GM12891 (cell line): ENCODE results near the gene MBD1.
"Not testable (repeated sequence)": the region's sequence is repeated elsewhere in the genome, so short reads cannot be mapped to it uniquely, and the experiment has no call there.

Experiments
- DNase-seq: peaks from one replicate; pipeline ENCODE4 v3.0.0; 2011; ENCODE audit warnings: low spot score; ENCODE audit not compliant: insufficient read length
- FAIRE-seq: peaks from 2 replicates; lab custom pipeline; 2011; peaks lifted over from hg19 to GRCh38; lab: Jason Lieb, UNC
- PAX5 ChIP-seq: IDR thresholded peaks from 2 replicates; pipeline ENCODE4 v1.6.1; 2011; ENCODE audit warnings: low read length, moderate library complexity, mild to moderate bottlenecking; ENCODE audit not compliant: insufficient read depth, severe bottlenecking
- POLR2A ChIP-seq: IDR thresholded peaks from 2 replicates; pipeline ENCODE4 v1.6.1; 2011; ENCODE audit warnings: low read depth, low read length, control low read depth
- POLR2AphosphoS5 ChIP-seq: IDR thresholded peaks from 2 replicates; pipeline ENCODE4 v1.6.1; 2011; ENCODE audit warnings: low read depth, low read length, control low read depth
- POU2F2 ChIP-seq: IDR thresholded peaks from 2 replicates; pipeline ENCODE4 v1.6.1; 2011; ENCODE audit warnings: low read depth, mild to moderate bottlenecking, control low read depth, low read length, moderate library complexity
- SPI1 ChIP-seq: IDR thresholded peaks from 2 replicates; pipeline ENCODE4 v1.6.1; 2011; ENCODE audit warnings: low read depth, low read length, control low read depth
- TAF1 ChIP-seq: IDR thresholded peaks from 2 replicates; pipeline ENCODE4 v1.6.1; 2011; ENCODE audit warnings: low read depth, low read length, control low read depth

The MBD1 gene

DNA sequence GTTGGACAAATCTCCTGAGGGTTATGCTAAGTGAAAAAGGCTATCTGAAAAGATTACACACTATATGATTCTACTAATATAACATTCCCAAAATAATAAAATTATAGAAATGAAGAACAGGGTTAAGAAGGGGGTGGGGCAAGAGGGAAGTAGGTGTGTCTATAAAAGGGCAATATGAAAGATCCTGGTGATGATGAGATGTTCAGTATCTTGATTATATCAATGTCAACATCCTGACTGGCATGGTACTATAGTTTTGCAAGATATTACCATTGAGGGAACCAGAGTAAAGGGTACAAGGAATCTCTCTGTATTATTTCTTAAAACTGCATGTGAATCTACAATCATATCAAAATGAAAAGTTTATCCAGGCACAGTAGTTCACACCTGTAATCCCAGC lies 31.7 kb downstream of the MBD1 start:
- TF ChIP-seq TAF1 (no peak), SPI1 (no peak), POLR2AphosphoS5 (no peak), POU2F2 (no peak), PAX5 (no peak), POLR2A (no peak)

DNA sequence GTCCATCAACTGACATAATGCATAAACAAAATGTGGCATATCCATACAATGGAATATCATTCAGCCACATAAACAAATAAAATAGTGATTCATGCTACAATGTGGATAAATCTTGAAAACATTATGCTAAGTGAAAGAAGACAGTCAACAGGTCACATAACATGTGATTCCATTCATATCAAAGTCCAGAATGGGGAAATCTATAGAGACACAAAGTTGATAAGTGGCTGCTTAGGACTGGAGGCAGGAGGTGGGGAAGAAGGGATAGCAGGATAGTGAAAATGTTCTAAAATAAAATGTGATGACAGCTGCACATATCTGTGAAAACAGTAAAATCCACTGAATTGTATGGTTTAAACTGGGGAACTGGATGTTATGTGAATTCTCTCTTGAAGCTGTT lies 33.8 kb downstream of the MBD1 start:
- TF ChIP-seq POU2F2, result no peak
- no peak for TF ChIP-seq POLR2A
- TF ChIP-seq TAF1, result no peak
- no peak for TF ChIP-seq POLR2AphosphoS5
- TF ChIP-seq PAX5, result no peak
- no peak for TF ChIP-seq SPI1
- DNase-seq, result no peak
- no peak for FAIRE-seq

More for the DNA sequence above, 31.7 kb downstream of the MBD1 start:
- FAIRE-seq, result no peak
- DNase-seq, result no peak

DNA sequence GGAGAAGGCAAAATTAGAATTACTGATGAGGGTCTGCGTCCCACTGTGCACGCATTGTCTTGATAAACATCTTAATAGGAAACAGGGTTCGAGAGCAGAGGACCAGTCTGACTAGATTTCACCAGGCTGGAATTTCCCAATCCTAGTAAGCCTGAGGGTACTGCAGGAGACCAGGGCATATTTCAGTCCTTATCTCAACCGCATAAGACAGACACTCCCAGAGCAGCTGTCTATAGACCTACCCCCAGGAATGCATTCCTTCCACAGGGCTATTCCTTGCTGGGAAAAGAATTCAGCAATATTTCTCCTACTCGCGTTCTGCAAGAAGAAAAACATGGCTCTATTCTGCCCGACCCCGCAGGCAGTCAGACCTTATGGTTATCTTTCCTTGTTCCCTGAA lies 39.6 kb downstream of the MBD1 start:
- DNase-seq, FAIRE-seq: not testable (repeated sequence)

DNA sequence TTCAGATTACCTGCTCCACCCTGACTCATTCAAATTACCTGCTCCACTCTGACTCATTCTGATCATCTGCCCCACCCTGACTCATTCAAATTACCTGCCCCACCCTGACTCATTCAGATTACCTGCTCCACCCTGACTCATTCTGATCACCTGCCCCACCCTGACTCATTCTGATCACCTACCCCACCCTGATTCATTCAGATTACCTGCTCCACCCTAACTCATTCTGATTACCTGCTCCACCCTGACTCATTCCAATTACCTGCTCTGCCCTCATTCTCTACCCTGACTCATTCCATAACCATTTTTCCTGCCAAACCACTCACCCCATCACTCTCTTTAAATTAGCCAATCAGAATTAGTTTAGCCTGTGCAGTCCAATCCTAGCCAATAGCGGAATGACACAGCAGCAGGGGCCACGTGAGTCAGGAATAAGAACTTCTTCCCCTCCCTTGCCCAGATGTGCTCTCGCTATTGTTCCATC lies 41.2 kb downstream of the MBD1 start:
- no peak for DNase-seq
- no peak for FAIRE-seq
- TF ChIP-seq POLR2A, result no peak
- TF ChIP-seq POLR2AphosphoS5, result no peak
- TF ChIP-seq POU2F2, result no peak
- no peak for TF ChIP-seq SPI1
- TF ChIP-seq TAF1, result no peak
- TF ChIP-seq PAX5, result no peak

DNA sequence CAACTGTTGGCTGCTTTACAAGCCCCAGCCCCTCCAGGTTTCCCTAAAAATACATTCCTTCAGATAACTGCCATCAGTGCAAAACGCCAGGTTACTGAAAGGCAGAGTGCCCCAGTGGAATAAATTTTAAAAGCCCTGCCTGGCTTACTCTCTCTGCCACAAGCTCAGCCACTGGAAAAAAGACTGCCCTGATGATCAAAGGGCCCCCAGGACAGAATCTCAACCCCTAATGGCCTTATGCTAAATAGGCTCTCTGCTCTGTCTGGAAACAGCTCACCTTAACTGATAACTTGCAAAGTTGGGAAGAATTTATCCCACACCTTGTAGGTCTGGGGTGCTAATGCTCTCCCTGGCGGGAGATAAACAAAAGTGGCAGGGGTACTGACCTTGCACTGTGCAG lies 48.9 kb downstream of the MBD1 start:
- no peak for TF ChIP-seq POU2F2
- no peak for TF ChIP-seq TAF1
- TF ChIP-seq POLR2AphosphoS5, result no peak
- TF ChIP-seq SPI1, result no peak
- no peak for TF ChIP-seq PAX5
- no peak for TF ChIP-seq POLR2A
- FAIRE-seq (no peak), DNase-seq (no peak)

DNA sequence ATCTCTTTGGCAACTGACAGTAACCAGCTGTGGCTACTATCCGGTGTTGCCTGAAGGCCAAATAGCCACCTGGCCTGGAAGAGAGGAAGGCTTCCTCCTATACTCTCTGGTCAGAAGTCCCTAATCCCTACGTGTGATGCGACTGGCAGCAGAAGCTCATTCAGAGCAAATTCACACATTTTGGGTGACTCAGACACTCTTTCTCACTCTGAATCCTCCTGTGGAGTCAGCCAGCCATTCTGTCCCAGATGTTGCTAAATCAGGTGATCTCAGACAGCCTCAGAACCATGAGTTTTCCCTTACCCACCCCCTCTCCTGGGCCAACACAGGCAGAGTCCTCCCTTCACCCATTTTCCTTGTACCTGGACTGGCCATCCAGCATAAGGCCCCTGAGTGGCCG lies 49.7 kb downstream of the MBD1 start:
- no peak for DNase-seq
- TF ChIP-seq POU2F2 (no peak), SPI1 (no peak), TAF1 (no peak), PAX5 (no peak), POLR2A (no peak), POLR2AphosphoS5 (no peak)
- FAIRE-seq, result no peak

DNA sequence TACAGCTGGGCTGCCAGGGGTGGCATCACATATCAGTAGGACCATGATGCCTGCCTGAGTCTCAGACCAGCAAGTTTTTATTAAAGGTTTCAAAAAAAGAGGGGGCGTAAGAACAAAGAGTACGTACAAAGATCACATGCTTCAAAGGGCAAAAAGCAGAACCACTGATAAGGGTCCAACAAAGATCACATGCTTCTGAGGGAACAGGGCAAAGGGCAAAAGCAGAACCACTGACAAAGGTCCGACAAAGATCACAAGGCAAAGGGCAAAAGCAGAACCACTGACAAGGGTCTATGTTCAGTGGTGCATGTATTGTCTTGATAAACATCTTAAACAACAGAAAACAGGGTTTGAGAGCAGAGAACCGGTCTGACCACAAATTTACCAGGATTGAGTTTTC lies 61.1 kb downstream of the MBD1 start:
- not testable (repeated sequence) for FAIRE-seq, DNase-seq
